Measurements from ENCODE around the gene WDTC1. TPM values are rescaled to one million over a fixed set of nuclear protein-coding genes. Genes with fewer than 3 reads are reported as not detected.

WDTC1 gene
- total RNA-seq, 6 experiments from 2014 or later: 26.2 to 30.3 (median 28.0) TPM

- no peak for DNase-seq
- Mint-ChIP-seq H3K27me3 (ENCODE audit: insufficient read depth) (peaks cover 1% of the 10 kb centered on the region; the same call in 1 of the 2 replicates), H3K4me3 (no peak overlapping the region), H3K27ac (no peak overlapping the region), H3K9me3 (no peaks in the 10 kb centered on the region), H3K4me1 (ENCODE audit: low read depth) (peaks cover 11% of the 10 kb centered on the region), H3K36me3 (ENCODE audit: low read depth) (peaks cover 11% of the 10 kb centered on the region; the same call in 1 of the 2 replicates)
- TF ChIP-seq, protein P1, sequence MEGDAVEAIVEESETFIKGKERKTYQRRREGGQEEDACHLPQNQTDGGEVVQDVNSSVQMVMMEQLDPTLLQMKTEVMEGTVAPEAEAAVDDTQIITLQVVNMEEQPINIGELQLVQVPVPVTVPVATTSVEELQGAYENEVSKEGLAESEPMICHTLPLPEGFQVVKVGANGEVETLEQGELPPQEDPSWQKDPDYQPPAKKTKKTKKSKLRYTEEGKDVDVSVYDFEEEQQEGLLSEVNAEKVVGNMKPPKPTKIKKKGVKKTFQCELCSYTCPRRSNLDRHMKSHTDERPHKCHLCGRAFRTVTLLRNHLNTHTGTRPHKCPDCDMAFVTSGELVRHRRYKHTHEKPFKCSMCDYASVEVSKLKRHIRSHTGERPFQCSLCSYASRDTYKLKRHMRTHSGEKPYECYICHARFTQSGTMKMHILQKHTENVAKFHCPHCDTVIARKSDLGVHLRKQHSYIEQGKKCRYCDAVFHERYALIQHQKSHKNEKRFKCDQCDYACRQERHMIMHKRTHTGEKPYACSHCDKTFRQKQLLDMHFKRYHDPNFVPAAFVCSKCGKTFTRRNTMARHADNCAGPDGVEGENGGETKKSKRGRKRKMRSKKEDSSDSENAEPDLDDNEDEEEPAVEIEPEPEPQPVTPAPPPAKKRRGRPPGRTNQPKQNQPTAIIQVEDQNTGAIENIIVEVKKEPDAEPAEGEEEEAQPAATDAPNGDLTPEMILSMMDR (IDR thresholded peaks at IDR 0.05): no peak
Observed at GRCh38 chr1:27255136-27255535, 20.7 kb downstream of the WDTC1 start.

DNA sequence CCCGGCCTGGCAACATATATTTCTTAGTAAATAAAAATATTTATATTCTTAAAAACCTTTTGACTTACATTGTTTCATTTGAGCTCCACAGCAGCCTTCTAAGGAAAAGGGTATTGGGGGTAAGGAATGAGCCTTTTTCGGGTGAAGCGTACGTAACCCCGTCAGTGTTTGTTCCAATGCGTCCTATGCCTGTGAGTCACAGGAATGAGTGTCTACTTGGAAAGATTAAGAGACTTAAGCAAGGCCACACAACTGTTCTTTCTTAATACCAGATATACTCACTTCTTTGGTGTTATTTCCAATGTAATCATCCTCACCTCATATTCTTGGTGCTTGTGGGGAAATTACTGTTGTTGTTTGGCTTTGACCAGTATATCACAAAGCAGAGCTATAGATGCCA, 22.7 kb downstream of the WDTC1 start:
- Mint-ChIP-seq H3K27me3 (ENCODE audit: insufficient read depth) (peaks cover 1% of the 10 kb centered on the region; the same call in 1 of the 2 replicates), H3K27ac (no peak overlapping the region), H3K4me1 (ENCODE audit: low read depth) (peaks cover 11% of the 10 kb centered on the region), H3K36me3 (ENCODE audit: low read depth) (peaks cover 11% of the 10 kb centered on the region; the same call in 1 of the 2 replicates), H3K4me3 (no peak overlapping the region), H3K9me3 (no peaks in the 10 kb centered on the region)
- no peak for DNase-seq
- TF ChIP-seq, protein P1 (IDR thresholded peaks at IDR 0.05): no peak

GRCh38 chr1:27258598-27258997, 24.2 kb downstream of the WDTC1 start:
- TF ChIP-seq, protein P1 (IDR thresholded peaks at IDR 0.05): no peak
- H3K27ac Mint-ChIP-seq: no peak overlapping the region
- H3K27me3 Mint-ChIP-seq (ENCODE audit: insufficient read depth): no peaks in the 10 kb centered on the region; the same call in 1 of the 2 replicates
- peaks cover 11% of the 10 kb centered on the region for H3K4me1 Mint-ChIP-seq (ENCODE audit: low read depth)
- peaks cover 11% of the 10 kb centered on the region; the same call in 1 of the 2 replicates for H3K36me3 Mint-ChIP-seq (ENCODE audit: low read depth)
- H3K4me3 Mint-ChIP-seq: no peak overlapping the region
- no peak for DNase-seq
- no peaks in the 10 kb centered on the region for H3K9me3 Mint-ChIP-seq

DNA sequence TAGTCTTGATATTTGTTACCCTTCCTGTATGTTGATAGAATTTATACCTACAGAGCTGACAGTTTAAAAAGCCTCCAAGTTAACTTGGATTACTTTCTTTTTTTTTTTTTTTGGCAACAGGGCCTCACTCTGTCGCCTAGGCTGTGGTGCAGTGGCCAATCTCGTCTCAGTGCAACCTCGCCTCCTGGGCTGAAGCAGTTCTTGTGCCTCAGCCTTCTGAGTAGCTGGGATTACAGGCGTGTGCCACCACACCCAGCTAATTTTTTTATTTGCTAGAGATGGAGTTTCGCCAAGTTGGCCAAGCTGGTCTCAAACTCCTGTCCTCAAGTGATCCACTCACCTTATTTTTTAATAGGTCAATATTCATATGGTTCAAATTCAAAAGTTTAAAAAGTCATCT, 32.7 kb downstream of the WDTC1 start:
- DNase-seq: no peak
- H3K27ac Mint-ChIP-seq: no peak overlapping the region
- no peak overlapping the region for H3K4me3 Mint-ChIP-seq
- TF ChIP-seq, protein P1 (IDR thresholded peaks at IDR 0.05): no peak
- peaks cover 8% of the 10 kb centered on the region for H3K36me3 Mint-ChIP-seq (ENCODE audit: low read depth)
- no peaks in the 10 kb centered on the region; the same call in 1 of the 2 replicates for H3K27me3 Mint-ChIP-seq (ENCODE audit: insufficient read depth)
- no peaks in the 10 kb centered on the region for H3K4me1 Mint-ChIP-seq (ENCODE audit: low read depth)
- no peaks in the 10 kb centered on the region for H3K9me3 Mint-ChIP-seq

DNA sequence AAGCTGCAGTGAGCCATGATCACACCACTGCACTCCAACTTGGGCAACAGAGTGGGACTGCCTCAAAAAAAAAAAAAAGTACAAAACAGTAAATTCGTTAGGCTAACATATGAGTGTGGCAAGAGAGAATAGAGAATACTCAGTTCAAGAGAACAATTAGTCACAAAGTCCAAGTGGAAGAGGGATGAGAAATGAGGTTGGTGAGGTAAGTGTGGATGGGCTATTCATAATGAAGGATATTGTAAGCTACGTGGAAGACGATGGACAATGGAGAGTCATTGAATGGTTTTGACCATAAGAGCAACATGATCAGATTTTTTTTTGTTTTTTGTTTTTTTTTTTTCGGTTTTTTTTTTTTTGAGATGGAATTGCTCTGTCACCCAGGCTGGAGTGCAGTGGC, 34.8 kb downstream of the WDTC1 start:
- Mint-ChIP-seq H3K27ac (no peak overlapping the region), H3K4me1 (ENCODE audit: low read depth) (no peaks in the 10 kb centered on the region)
- DNase-seq: no peak

More for the DNA sequence above, 34.8 kb downstream of the WDTC1 start:
- peaks cover 8% of the 10 kb centered on the region for H3K36me3 Mint-ChIP-seq (ENCODE audit: low read depth)
- no peaks in the 10 kb centered on the region for H3K9me3 Mint-ChIP-seq
- H3K4me3 Mint-ChIP-seq: no peak overlapping the region
- H3K27me3 Mint-ChIP-seq (ENCODE audit: insufficient read depth): no peaks in the 10 kb centered on the region; the same call in 1 of the 2 replicates
- TF ChIP-seq, protein P1 (IDR thresholded peaks at IDR 0.05): no peak
